ENCODE data around the gene FARP2. TPM values are rescaled to one million over a fixed set of nuclear protein-coding genes. Genes with fewer than 3 reads are reported as not detected.
"Not testable (repeated sequence)": the region's sequence is repeated elsewhere in the genome, so short reads cannot be mapped to it uniquely, and the experiment has no call there.

FARP2 gene
- total RNA-seq, 1 experiment from 2014 or later: 59.0 TPM

DNA sequence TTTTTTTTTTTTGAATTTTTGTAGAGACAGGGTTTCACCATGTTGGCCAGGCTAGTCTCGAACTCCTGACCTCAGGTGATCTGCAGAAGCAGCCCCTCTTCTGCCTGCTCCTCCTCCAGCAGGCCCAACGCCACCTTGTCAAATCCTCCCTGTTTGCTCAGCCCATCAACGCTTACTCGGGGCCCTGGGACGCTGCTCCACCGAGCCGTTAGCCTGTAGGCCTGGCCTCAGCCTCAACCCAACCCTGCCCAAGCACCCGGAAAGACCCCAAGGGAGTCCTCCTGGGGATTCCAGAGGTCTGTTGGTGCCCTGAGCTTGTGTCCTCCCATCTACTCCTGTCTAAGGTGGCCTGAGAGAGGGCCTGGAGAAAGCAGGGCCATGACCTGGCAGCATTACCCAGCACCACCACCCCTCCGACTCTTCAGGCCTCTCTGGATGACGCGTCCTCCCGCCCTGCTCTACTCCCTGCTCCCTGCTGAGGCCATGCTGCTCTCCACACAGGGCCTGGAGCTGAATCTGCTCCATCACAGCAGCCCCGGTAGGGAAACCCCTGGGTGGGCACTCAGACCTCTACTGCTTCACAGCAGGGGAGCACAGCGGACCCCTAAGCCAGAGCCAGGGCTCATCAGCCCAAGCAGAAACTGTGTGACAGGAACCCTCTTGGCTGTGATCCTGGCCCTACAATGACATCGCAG, 149.1 kb downstream of the FARP2 start:
- TF ChIP-seq, protein P1, sequence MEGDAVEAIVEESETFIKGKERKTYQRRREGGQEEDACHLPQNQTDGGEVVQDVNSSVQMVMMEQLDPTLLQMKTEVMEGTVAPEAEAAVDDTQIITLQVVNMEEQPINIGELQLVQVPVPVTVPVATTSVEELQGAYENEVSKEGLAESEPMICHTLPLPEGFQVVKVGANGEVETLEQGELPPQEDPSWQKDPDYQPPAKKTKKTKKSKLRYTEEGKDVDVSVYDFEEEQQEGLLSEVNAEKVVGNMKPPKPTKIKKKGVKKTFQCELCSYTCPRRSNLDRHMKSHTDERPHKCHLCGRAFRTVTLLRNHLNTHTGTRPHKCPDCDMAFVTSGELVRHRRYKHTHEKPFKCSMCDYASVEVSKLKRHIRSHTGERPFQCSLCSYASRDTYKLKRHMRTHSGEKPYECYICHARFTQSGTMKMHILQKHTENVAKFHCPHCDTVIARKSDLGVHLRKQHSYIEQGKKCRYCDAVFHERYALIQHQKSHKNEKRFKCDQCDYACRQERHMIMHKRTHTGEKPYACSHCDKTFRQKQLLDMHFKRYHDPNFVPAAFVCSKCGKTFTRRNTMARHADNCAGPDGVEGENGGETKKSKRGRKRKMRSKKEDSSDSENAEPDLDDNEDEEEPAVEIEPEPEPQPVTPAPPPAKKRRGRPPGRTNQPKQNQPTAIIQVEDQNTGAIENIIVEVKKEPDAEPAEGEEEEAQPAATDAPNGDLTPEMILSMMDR (IDR thresholded peaks at IDR 0.05; ENCODE audit: unreplicated experiment): no peak
- no peaks in the 10 kb centered on the region for H3K9me3 Mint-ChIP-seq (ENCODE audit: low read depth, unreplicated experiment)
- no TSS peak for BruUV-seq (replicated peaks)
- peaks cover 16% of the 10 kb centered on the region for H3K4me1 Mint-ChIP-seq (ENCODE audit: low read depth, unreplicated experiment)
- no peak for DNase-seq
- peaks cover 58% of the 10 kb centered on the region for H3K36me3 Mint-ChIP-seq (ENCODE audit: insufficient read depth, unreplicated experiment)
- CTCF ChIA-PET: interaction anchor here (1.4 kb wide), 1 partner anchor 93 kb away, joined by 4 read pairs; no protein-coding TSS in a partner anchor
- no peak overlapping the region for H3K27ac Mint-ChIP-seq (ENCODE audit: unreplicated experiment)
- H3K4me3 Mint-ChIP-seq (ENCODE audit: low read depth, unreplicated experiment): no peak overlapping the region
- intact Hi-C loops (cut with micrococcal nuclease; ENCODE audit: unreplicated experiment): loop anchor here (5.0 kb wide), 1 partner anchor 92 kb away; no protein-coding TSS in a partner anchor
- no peaks in the 10 kb centered on the region for H3K27me3 Mint-ChIP-seq (ENCODE audit: unreplicated experiment)

GRCh38 chr2:241505781-241506201, 149.7 kb downstream of the FARP2 start:
- no peaks in the 10 kb centered on the region for H3K9me3 Mint-ChIP-seq (ENCODE audit: low read depth, unreplicated experiment)
- no peak overlapping the region for H3K4me3 Mint-ChIP-seq (ENCODE audit: low read depth, unreplicated experiment)
- no peak overlapping the region for H3K27ac Mint-ChIP-seq (ENCODE audit: unreplicated experiment)
- no TSS peak for BruUV-seq (replicated peaks)
- no peak for DNase-seq
- H3K27me3 Mint-ChIP-seq (ENCODE audit: unreplicated experiment): no peaks in the 10 kb centered on the region
- peaks cover 57% of the 10 kb centered on the region for H3K36me3 Mint-ChIP-seq (ENCODE audit: insufficient read depth, unreplicated experiment)
- intact Hi-C loops (cut with micrococcal nuclease; ENCODE audit: unreplicated experiment): loop anchor here (5.0 kb wide), 1 partner anchor 92 kb away; no protein-coding TSS in a partner anchor
- TF ChIP-seq, protein P1 (IDR thresholded peaks at IDR 0.05; ENCODE audit: unreplicated experiment): no peak
- peaks cover 16% of the 10 kb centered on the region for H3K4me1 Mint-ChIP-seq (ENCODE audit: low read depth, unreplicated experiment)
- CTCF ChIA-PET: interaction anchor here (0.6 kb wide), 1 partner anchor 10 kb away, joined by 3 read pairs; no protein-coding TSS in a partner anchor

DNA sequence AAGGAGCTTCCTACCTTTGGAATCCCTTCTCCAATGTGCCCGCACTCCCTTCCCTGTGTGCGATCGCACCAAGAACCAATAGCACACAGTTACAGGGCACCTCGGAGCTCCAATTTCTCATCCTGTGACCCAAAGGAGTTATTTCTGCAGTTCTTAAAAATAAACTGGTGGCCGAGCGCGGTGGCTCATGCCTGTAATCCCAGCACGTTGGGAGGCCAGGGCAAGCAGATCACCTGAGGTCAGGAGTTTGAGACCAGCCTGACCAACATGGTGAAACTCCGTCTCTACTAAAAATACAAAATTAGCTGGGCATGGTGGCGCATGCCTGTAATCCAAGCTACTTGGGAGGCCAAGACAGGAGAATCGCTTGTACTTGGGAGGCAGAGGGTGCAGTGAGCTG, 150.2 kb downstream of the FARP2 start:
- H3K27me3 Mint-ChIP-seq (ENCODE audit: unreplicated experiment); H3K9me3 Mint-ChIP-seq (ENCODE audit: low read depth, unreplicated experiment); BruUV-seq (replicated peaks); DNase-seq; H3K27ac Mint-ChIP-seq (ENCODE audit: unreplicated experiment): not testable (repeated sequence)
- intact Hi-C loops (cut with micrococcal nuclease; ENCODE audit: unreplicated experiment): loop anchor here (5.0 kb wide), 1 partner anchor 91 kb away; no protein-coding TSS in a partner anchor
- Mint-ChIP-seq H3K36me3 (ENCODE audit: insufficient read depth, unreplicated experiment) (peaks cover 52% of the 10 kb centered on the region), H3K4me1 (ENCODE audit: low read depth, unreplicated experiment) (peaks cover 16% of the 10 kb centered on the region), H3K4me3 (ENCODE audit: low read depth, unreplicated experiment) (peak overlapping the region; percentile 90)
- CTCF ChIA-PET: interaction anchor here (0.6 kb wide), 1 partner anchor 10 kb away, joined by 3 read pairs; no protein-coding TSS in a partner anchor

- peak overlapping the region; percentile 90 for H3K4me3 Mint-ChIP-seq (ENCODE audit: low read depth, unreplicated experiment)
- no peak for DNase-seq
- intact Hi-C loops (cut with micrococcal nuclease; ENCODE audit: unreplicated experiment): loop anchor here (5.0 kb wide), 1 partner anchor 90 kb away; no protein-coding TSS in a partner anchor
- H3K4me1 Mint-ChIP-seq (ENCODE audit: low read depth, unreplicated experiment): peaks cover 16% of the 10 kb centered on the region
- CTCF ChIA-PET: no interaction called here
- H3K9me3 Mint-ChIP-seq (ENCODE audit: low read depth, unreplicated experiment): no peaks in the 10 kb centered on the region
- TF ChIP-seq, protein P1 (IDR thresholded peaks at IDR 0.05; ENCODE audit: unreplicated experiment): no peak
- H3K36me3 Mint-ChIP-seq (ENCODE audit: insufficient read depth, unreplicated experiment): peaks cover 47% of the 10 kb centered on the region
- no peaks in the 10 kb centered on the region for H3K27me3 Mint-ChIP-seq (ENCODE audit: unreplicated experiment)
- BruUV-seq (replicated peaks): TSS peak; percentile 44
- peak overlapping the region; percentile 17 for H3K27ac Mint-ChIP-seq (ENCODE audit: unreplicated experiment)
Measured at GRCh38 chr2:241506793-241507429, 150.8 kb downstream of the FARP2 start.

Measured in Calu3 (cell line).